DND-41 (cell line): Measurements from ENCODE around the gene TCP11.

ENCODE experiments used
- ATAC-seq: fragments of 200-7000 bp; cut with Tn5 transposase; 3 replicates; pipeline ENCODE4 v1.9.1; 2021; ENCODE audit warnings: low read depth; ENCODE audit not compliant: insufficient read depth
- DNase-seq: peaks from one replicate; pipeline ENCODE4 v3.0.0-alpha.2; 2020
- H2AFZ ChIP-seq: 2 replicates; pipeline ENCODE4 v1.6.0; 2012; ENCODE audit warnings: low read depth, low read length
- H3K27ac ChIP-seq: 2 replicates; pipeline ENCODE4 v1.5.1; 2012; ENCODE audit warnings: low read length, inconsistent platforms
- H3K27me3 ChIP-seq: fragments of 200-600 bp; sonication (generic); 2 replicates; pipeline ENCODE4 v1.6.0; 2012; ENCODE audit warnings: low read length, mild to moderate bottlenecking, inconsistent platforms; ENCODE audit not compliant: insufficient read depth, poor library complexity
- H3K36me3 ChIP-seq: 2 replicates; pipeline ENCODE4 v1.5.1; 2012; ENCODE audit warnings: low read length, inconsistent platforms; ENCODE audit not compliant: insufficient read depth
- H3K4me1 ChIP-seq: 2 replicates; pipeline ENCODE4 v1.5.1; 2012; ENCODE audit warnings: mild to moderate bottlenecking, low read length; ENCODE audit not compliant: insufficient read depth
- H3K4me2 ChIP-seq: 2 replicates; pipeline ENCODE4 v1.6.0; 2012; ENCODE audit warnings: mild to moderate bottlenecking, moderate library complexity, low read length, inconsistent platforms; ENCODE audit not compliant: insufficient read depth
- H3K4me3 ChIP-seq, 2 experiments: fragments of 200-600 bp in 1 of 2; shearing (Covaris generic) in 1 of 2; 2 replicates each; pipeline ENCODE4 v1.5.1; 2012 to 2016; ENCODE audit warnings: inconsistent platforms in 2 of 2, low read length in 2 of 2, mild to moderate bottlenecking in 2 of 2, low read depth in 1 of 2, moderate library complexity in 1 of 2
- H3K79me2 ChIP-seq: 2 replicates; pipeline ENCODE4 v1.6.0; 2012; ENCODE audit warnings: low read length, inconsistent platforms; ENCODE audit not compliant: insufficient read depth
- H3K9ac ChIP-seq: 2 replicates; pipeline ENCODE4 v1.6.0; 2012; ENCODE audit warnings: low read depth, mild to moderate bottlenecking, inconsistent platforms, low read length, moderate library complexity
- H3K9me3 ChIP-seq: 2 replicates; pipeline ENCODE4 v1.5.1; 2012; ENCODE audit warnings: low read length, moderate library complexity, mild to moderate bottlenecking, inconsistent platforms; ENCODE audit not compliant: insufficient read depth, severe bottlenecking
- H4K20me1 ChIP-seq: 2 replicates; pipeline ENCODE4 v1.6.0; 2012; ENCODE audit warnings: low read length; ENCODE audit not compliant: insufficient read depth
- CTCF ChIP-seq: IDR thresholded peaks from 2 replicates; pipeline ENCODE4 v1.5.1; 2012; ENCODE audit warnings: borderline replicate concordance, low read length, moderate library complexity, mild to moderate bottlenecking; ENCODE audit not compliant: poor library complexity, severe bottlenecking; ENCODE audit errors: extremely low read depth
- EZH2 ChIP-seq: IDR thresholded peaks from 3 replicates; pipeline ENCODE4 v1.6.1; 2012; ENCODE audit warnings: borderline replicate concordance, low read depth, mild to moderate bottlenecking, moderate library complexity, low read length, inconsistent platforms; ENCODE audit not compliant: severe bottlenecking

TCP11 gene

GRCh38 chr6:35184580-35185301, 43.6 kb upstream of the TCP11 start:
- no peak overlapping the region for H3K9ac ChIP-seq
- H2AFZ ChIP-seq, result no peak overlapping the region
- ATAC-seq (no peak), DNase-seq (no peak)
- H3K9me3 ChIP-seq, result no peaks in the 10 kb centered on the region
- no peaks in the 10 kb centered on the region for H3K36me3 ChIP-seq
- H3K4me3 ChIP-seq, result no peak overlapping the region
- H3K4me1 ChIP-seq, result no peaks in the 10 kb centered on the region
- H3K27ac ChIP-seq, result no peak overlapping the region
- no peak overlapping the region for H3K4me2 ChIP-seq
- no peaks in the 10 kb centered on the region for H3K79me2 ChIP-seq
- peaks cover 3% of the 10 kb centered on the region for H3K27me3 ChIP-seq
- no peak for TF ChIP-seq EZH2
- TF ChIP-seq CTCF, result no peak
- H4K20me1 ChIP-seq, result no peaks in the 10 kb centered on the region

- H3K4me1 ChIP-seq, result no peaks in the 10 kb centered on the region
Observed at GRCh38 chr6:35183935-35184334, 42.8 kb upstream of the TCP11 start.

GRCh38 chr6:35183281-35183680, 42.1 kb upstream of the TCP11 start:
- Histone ChIP-seq H3K4me2 (no peak overlapping the region), H2AFZ (no peak overlapping the region), H3K27me3 (peaks cover 6% of the 10 kb centered on the region), H3K36me3 (no peaks in the 10 kb centered on the region), H3K79me2 (no peaks in the 10 kb centered on the region), H4K20me1 (no peaks in the 10 kb centered on the region), H3K4me1 (no peaks in the 10 kb centered on the region), H3K9me3 (no peaks in the 10 kb centered on the region), H3K9ac (no peak overlapping the region), H3K27ac (no peak overlapping the region), H3K4me3 (no peak overlapping the region)
- ATAC-seq, result no peak
- no peak for TF ChIP-seq CTCF
- no peak for TF ChIP-seq EZH2
- DNase-seq, result no peak

More at GRCh38 chr6:35183935-35184334, 42.8 kb upstream of the TCP11 start:
- peaks cover 5% of the 10 kb centered on the region for H3K27me3 ChIP-seq
- H2AFZ ChIP-seq, result no peak overlapping the region
- H3K4me3 ChIP-seq, result no peak overlapping the region
- TF ChIP-seq EZH2, result no peak
- TF ChIP-seq CTCF, result no peak
- DNase-seq (no peak), ATAC-seq (no peak)
- no peak overlapping the region for H3K9ac ChIP-seq
- H3K36me3 ChIP-seq, result no peaks in the 10 kb centered on the region
- no peaks in the 10 kb centered on the region for H3K79me2 ChIP-seq
- no peaks in the 10 kb centered on the region for H3K9me3 ChIP-seq
- no peak overlapping the region for H3K27ac ChIP-seq
- H3K4me2 ChIP-seq, result no peak overlapping the region
- H4K20me1 ChIP-seq, result no peaks in the 10 kb centered on the region
